Adipose tissue (tissue), 3 donors: Measurements from ENCODE around the gene MYO18B. TPM values are rescaled to one million over a fixed set of nuclear protein-coding genes. Genes with fewer than 3 reads are reported as not detected.

ENCODE experiments used
- H3K27ac ChIP-seq: one replicate; pipeline ENCODE4 v1.5.1; 2013; ENCODE audit warnings: low read depth, low read length
- WGBS, 3 donors: extraction: QIAGEN DNeasy Blood & Tissue Kit; methylation state at CpG; one replicate each; pipeline ENCODE4 v1.1.7; 2013; 5-methylcytosine and 5-hydroxymethylcytosine counted together
- polyA plus RNA-seq, 3 donors: library from polyadenylated mRNA; stranded (reverse); fragments of 200-250 nt; gene quantifications; one replicate each; pipeline ENCODE4 v1.2.3, GENCODE V29; 2013
- donor health status: healthy with polysubstance abuse.
- donor health status: Bipolar disorder and iron deficiency.
- donor health status: healthy.

Gene MYO18B
- polyA plus RNA-seq, 3 donors, result 0.06 to 0.34 (median 0.21) TPM

- 63 to 74% (median 69%) methylated on average over 12 of the region's 12 CpGs for WGBS, 3 donors
- no peak overlapping the region for H3K27ac ChIP-seq
Measured at GRCh38 chr22:26056455-26057200, 314.6 kb downstream of the MYO18B start.

- H3K27ac ChIP-seq, result no peak overlapping the region
Measured at GRCh38 chr22:26057731-26058130, 315.7 kb downstream of the MYO18B start.

- no peak overlapping the region for H3K27ac ChIP-seq
- 54 to 86% (median 80%) methylated on average over 2 of the region's 2 CpGs for WGBS, 3 donors
Measured at GRCh38 chr22:26064048-26064447, 322.1 kb downstream of the MYO18B start.

GRCh38 chr22:26065847-26066246, 323.9 kb downstream of the MYO18B start:
- H3K27ac ChIP-seq, result no peak overlapping the region
- 45 to 52% (median 50%) methylated on average over 2 of the region's 2 CpGs for WGBS, 3 donors

- 7 to 26% (median 9%) methylated on average over 6 of the region's 6 CpGs for WGBS, 3 donors
- H3K27ac ChIP-seq, result no peak overlapping the region
Measured at GRCh38 chr22:26066534-26066933, 324.5 kb downstream of the MYO18B start.

- WGBS, 3 donors, result 35 to 50% (median 35%) methylated on average over 3 of the region's 3 CpGs
- H3K27ac ChIP-seq, result no peak overlapping the region
Measured at GRCh38 chr22:26068571-26068970, 326.6 kb downstream of the MYO18B start.

GRCh38 chr22:26072621-26073020, 330.6 kb downstream of the MYO18B start:
- 65 to 79% (median 68%) methylated on average over 3 of the region's 3 CpGs for WGBS, 3 donors

GRCh38 chr22:26075251-26075650, 333.3 kb downstream of the MYO18B start:
- 55 to 64% (median 62%) methylated on average over 1 of the region's 1 CpG for WGBS, 3 donors
- no peak overlapping the region for H3K27ac ChIP-seq

More at GRCh38 chr22:26072621-26073020, 330.6 kb downstream of the MYO18B start:
- H3K27ac ChIP-seq, result no peak overlapping the region

GRCh38 chr22:26079009-26079408, 337.0 kb downstream of the MYO18B start:
- 45 to 66% (median 63%) methylated on average over 4 of the region's 4 CpGs for WGBS, 3 donors
- no peak overlapping the region for H3K27ac ChIP-seq

Other genes starting within 250 kb of the MYO18B start
- 10 to 100 TPM in 1 of 3 donors, 1 to 10 TPM in 2; 5.8 to 17.6 (median 8.8) TPM for gene GRK3, start 177.5 kb upstream of the MYO18B start, polyA plus RNA-seq